Activated CD8-positive, alpha-beta memory T cell treated with anti-CD3 and anti-CD28 coated beads, Interleukin-2, amount 10 ng/mL, durations not matched to agents 7 days and 5 days (primary cell): ENCODE measurements around the gene SOSTDC1. TPM values are rescaled to one million over a fixed set of nuclear protein-coding genes. Genes with fewer than 3 reads are reported as not detected.
"Not testable (repeated sequence)": the region's sequence is repeated elsewhere in the genome, so short reads cannot be mapped to it uniquely, and the experiment has no call there.

Experiments
- ATAC-seq: fragments of 150-1000 bp; cut with Tn5 transposase; one replicate; pipeline ENCODE4 v1.10.0; 2021; ENCODE audit warnings: moderate library complexity
- CTCF ChIA-PET: fragments of 350-600 bp; sonication (Branson Sonifier 250); formaldehyde crosslinking; loops from one replicate; lab custom pipeline; 2021; ENCODE audit warnings: antibody characterized with exemption; lab: Charles Lee
- DNase-seq: peaks from one replicate; pipeline ENCODE4 v3.0.0-alpha.2; 2020
- H3K27ac Mint-ChIP-seq: one replicate; pipeline ENCODE4 v1.8.0; 2021; ENCODE audit warnings: mild to moderate bottlenecking, mixed read lengths
- H3K27me3 Mint-ChIP-seq: one replicate; pipeline ENCODE4 v1.8.0; 2021; ENCODE audit warnings: mixed read lengths
- H3K36me3 Mint-ChIP-seq: one replicate; pipeline ENCODE4 v1.8.0; 2021; ENCODE audit warnings: mild to moderate bottlenecking, mixed read lengths
- H3K4me1 Mint-ChIP-seq: one replicate; pipeline ENCODE4 v1.8.0; 2021; ENCODE audit warnings: mixed read lengths
- H3K4me3 Mint-ChIP-seq: one replicate; pipeline ENCODE4 v1.8.0; 2021; ENCODE audit warnings: mild to moderate bottlenecking, moderate library complexity, mixed read lengths
- H3K9me3 Mint-ChIP-seq: one replicate; pipeline ENCODE4 v1.8.0; 2022; ENCODE audit warnings: low read depth, mixed read lengths
- total RNA-seq, 2 experiments: library from RNA; stranded (reverse); gene quantifications; one replicate each; pipeline ENCODE4 v1.2.3, GENCODE V29; 2021

The SOSTDC1 gene
- total RNA-seq, 2 experiments from 2014 or later = not detected

DNA sequence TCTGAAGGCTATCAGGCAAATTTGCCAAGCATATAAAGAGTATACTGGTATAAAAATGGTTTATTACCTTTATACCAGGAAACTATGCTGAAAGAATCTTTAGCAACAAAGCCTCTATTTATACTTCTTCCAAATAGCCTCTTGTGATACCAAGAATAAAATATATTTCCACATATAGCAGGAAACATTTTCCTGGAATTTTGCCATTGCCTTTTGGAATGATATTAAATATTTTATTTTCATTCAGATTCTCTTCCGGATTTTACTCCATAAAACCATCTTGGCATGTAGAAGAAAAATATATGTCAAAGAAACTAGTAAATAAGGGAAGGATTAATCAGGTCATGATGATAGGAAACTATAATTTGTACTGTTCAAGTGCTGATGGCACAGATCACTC is 17.7 kb downstream of the SOSTDC1 start:
- Mint-ChIP-seq H3K36me3 (no peaks in the 10 kb centered on the region), H3K4me1 (peaks cover 5% of the 10 kb centered on the region), H3K27me3 (no peaks in the 10 kb centered on the region), H3K4me3 (no peak overlapping the region), H3K9me3 (no peaks in the 10 kb centered on the region), H3K27ac (no peak overlapping the region)
- CTCF ChIA-PET = no interaction called here
- no peak for ATAC-seq
- no peak for DNase-seq

DNA sequence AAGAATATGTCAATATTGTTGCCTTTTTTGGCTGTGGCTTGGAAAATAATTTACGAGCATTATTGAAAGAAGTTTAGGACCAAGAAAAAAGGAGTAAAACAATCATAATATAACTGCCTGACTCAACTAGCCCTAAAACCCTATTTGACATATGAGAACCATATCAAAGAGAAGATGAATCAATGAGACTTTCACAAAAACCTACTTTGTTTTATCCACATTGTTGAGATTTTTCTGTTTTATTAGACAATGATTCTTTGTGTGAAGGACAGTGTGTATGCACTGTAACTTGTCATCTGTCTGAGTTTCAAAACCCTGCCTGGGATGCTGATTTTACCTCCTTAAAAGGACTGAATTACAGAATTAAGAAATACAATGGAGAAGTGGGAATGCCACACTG is 19.0 kb downstream of the SOSTDC1 start:
- H3K27me3 Mint-ChIP-seq = no peaks in the 10 kb centered on the region
- H3K36me3 Mint-ChIP-seq = no peaks in the 10 kb centered on the region
- no peak overlapping the region for H3K27ac Mint-ChIP-seq
- H3K4me1 Mint-ChIP-seq = peaks cover 5% of the 10 kb centered on the region
- H3K9me3 Mint-ChIP-seq = no peaks in the 10 kb centered on the region
- CTCF ChIA-PET = no interaction called here
- no peak overlapping the region for H3K4me3 Mint-ChIP-seq
- DNase-seq (no peak), ATAC-seq (no peak)

- not testable (repeated sequence) for H3K4me3 Mint-ChIP-seq, H3K9me3 Mint-ChIP-seq
- CTCF ChIA-PET = interaction anchor here (1.5 kb wide), 1 partner anchor 121 kb away, joined by 3 read pairs; no protein-coding TSS in a partner anchor
These were observed 21.7 kb downstream of the SOSTDC1 start for GRCh38 chr7:16443871-16444270.

DNA sequence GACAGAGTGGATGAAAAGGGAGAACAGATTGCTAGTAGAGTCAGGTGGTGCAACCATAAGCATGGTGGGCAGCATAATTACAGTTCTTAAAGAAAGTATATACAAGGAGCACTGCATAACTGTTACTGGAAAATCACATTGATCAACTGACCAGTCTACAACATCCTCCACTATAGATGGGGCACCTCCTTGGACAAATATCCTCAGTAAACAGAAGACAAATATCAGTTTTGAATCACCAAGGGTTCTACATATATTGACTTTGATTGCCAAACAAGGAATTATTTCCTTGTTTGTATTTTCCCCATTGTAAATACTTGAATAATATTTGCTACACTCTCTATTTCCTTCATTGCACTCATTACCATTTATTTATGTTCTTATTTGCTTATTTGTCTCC is 26.6 kb downstream of the SOSTDC1 start:
- no peaks in the 10 kb centered on the region for H3K9me3 Mint-ChIP-seq
- no peaks in the 10 kb centered on the region for H3K27me3 Mint-ChIP-seq
- DNase-seq = no peak
- H3K27ac Mint-ChIP-seq = no peak overlapping the region
- H3K36me3 Mint-ChIP-seq = no peaks in the 10 kb centered on the region
- CTCF ChIA-PET = no interaction called here
- no peak overlapping the region for H3K4me3 Mint-ChIP-seq
- peaks cover 2% of the 10 kb centered on the region for H3K4me1 Mint-ChIP-seq
- no peak for ATAC-seq

More at GRCh38 chr7:16443871-16444270, 21.7 kb downstream of the SOSTDC1 start:
- H3K4me1 Mint-ChIP-seq, ATAC-seq, DNase-seq, H3K27me3 Mint-ChIP-seq, H3K27ac Mint-ChIP-seq, H3K36me3 Mint-ChIP-seq: not testable (repeated sequence)

- peaks cover 8% of the 10 kb centered on the region for H3K4me1 Mint-ChIP-seq
- no peaks in the 10 kb centered on the region for H3K27me3 Mint-ChIP-seq
- DNase-seq (no peak), ATAC-seq (no peak)
- CTCF ChIA-PET = interaction anchor here (0.7 to 6.0 kb wide), 4 partner anchors 15 to 129 kb away, joined by 3 to 49 read pairs (median 4); no protein-coding TSS in a partner anchor
- no peaks in the 10 kb centered on the region for H3K36me3 Mint-ChIP-seq
- no peak overlapping the region for H3K27ac Mint-ChIP-seq
- no peak overlapping the region for H3K4me3 Mint-ChIP-seq
- H3K9me3 Mint-ChIP-seq = no peaks in the 10 kb centered on the region
These were observed 29.2 kb downstream of the SOSTDC1 start for GRCh38 chr7:16436306-16436705.

GRCh38 chr7:16433568-16434122 is 31.9 kb downstream of the SOSTDC1 start:
- CTCF ChIA-PET = interaction anchor here (0.6 to 6.0 kb wide), 4 partner anchors 10 to 1125 kb away, joined by 3 to 49 read pairs (median 6); partner anchors contain the start of gene CRPPA
- Mint-ChIP-seq H3K4me3 (no peak overlapping the region), H3K36me3 (no peaks in the 10 kb centered on the region), H3K27ac (no peak overlapping the region), H3K4me1 (peaks cover 8% of the 10 kb centered on the region), H3K27me3 (no peaks in the 10 kb centered on the region), H3K9me3 (no peaks in the 10 kb centered on the region)
- ATAC-seq (no peak), DNase-seq (no peak)

- no peak for DNase-seq
These were observed 33.2 kb downstream of the SOSTDC1 start for GRCh38 chr7:16432425-16432731.

GRCh38 chr7:16431646-16432424 is 33.7 kb downstream of the SOSTDC1 start:
- H3K27ac Mint-ChIP-seq = no peak overlapping the region
- no peaks in the 10 kb centered on the region for H3K36me3 Mint-ChIP-seq
- CTCF ChIA-PET = interaction anchor here (1.4 to 6.0 kb wide), 5 partner anchors 10 to 134 kb away, joined by 3 to 49 read pairs (median 7); partner anchors contain the start of gene CRPPA
- no peak overlapping the region for H3K4me3 Mint-ChIP-seq
- peak; percentile 76 for ATAC-seq
- H3K4me1 Mint-ChIP-seq = peaks cover 8% of the 10 kb centered on the region
- DNase-seq = peak; percentile 43
- no peaks in the 10 kb centered on the region for H3K9me3 Mint-ChIP-seq
- no peaks in the 10 kb centered on the region for H3K27me3 Mint-ChIP-seq

More at GRCh38 chr7:16432425-16432731, 33.2 kb downstream of the SOSTDC1 start:
- Mint-ChIP-seq H3K27me3 (no peaks in the 10 kb centered on the region), H3K27ac (no peak overlapping the region), H3K9me3 (no peaks in the 10 kb centered on the region), H3K4me1 (peaks cover 8% of the 10 kb centered on the region), H3K36me3 (no peaks in the 10 kb centered on the region), H3K4me3 (no peak overlapping the region)
- CTCF ChIA-PET = interaction anchor here (2.0 to 6.0 kb wide), 3 partner anchors 11 to 133 kb away, joined by 7 to 49 read pairs (median 10); partner anchors contain the start of gene CRPPA
- ATAC-seq = no peak

- Mint-ChIP-seq H3K27ac (no peak overlapping the region), H3K27me3 (no peaks in the 10 kb centered on the region), H3K36me3 (no peaks in the 10 kb centered on the region), H3K9me3 (no peaks in the 10 kb centered on the region), H3K4me3 (no peak overlapping the region), H3K4me1 (peaks cover 8% of the 10 kb centered on the region)
- DNase-seq = no peak
- no peak for ATAC-seq
- CTCF ChIA-PET = interaction anchor here (1.1 kb wide), 1 partner anchor 135 kb away, joined by 4 read pairs; no protein-coding TSS in a partner anchor
These were observed 35.4 kb downstream of the SOSTDC1 start for GRCh38 chr7:16430133-16430532.

GRCh38 chr7:16428672-16429071 is 36.9 kb downstream of the SOSTDC1 start:
- DNase-seq = no peak
- Mint-ChIP-seq H3K27me3 (no peaks in the 10 kb centered on the region), H3K9me3 (no peaks in the 10 kb centered on the region), H3K27ac (no peak overlapping the region), H3K4me1 (peaks cover 3% of the 10 kb centered on the region), H3K36me3 (no peaks in the 10 kb centered on the region), H3K4me3 (no peak overlapping the region)
- no peak for ATAC-seq
- CTCF ChIA-PET = interaction anchor here (1.1 kb wide), 1 partner anchor 9 kb away, joined by 5 read pairs; no protein-coding TSS in a partner anchor

DNA sequence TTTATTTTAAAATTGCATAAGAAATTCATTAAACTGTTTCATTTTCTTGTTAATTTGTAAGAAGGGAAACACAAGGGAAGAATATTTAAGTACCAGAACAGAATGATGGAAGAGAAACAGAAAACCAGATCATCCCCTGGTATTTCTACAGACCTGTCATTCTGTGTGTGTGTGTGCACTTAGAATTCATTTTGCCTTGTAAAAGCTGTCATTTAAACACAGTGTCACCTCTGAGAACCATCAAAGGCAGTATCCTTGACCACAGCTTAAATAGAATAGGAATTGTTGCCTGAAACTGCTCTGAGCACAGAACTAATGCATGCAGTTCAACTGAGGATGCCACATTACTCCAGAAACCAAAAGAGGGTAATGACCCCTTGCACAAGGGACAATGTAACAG is 37.4 kb downstream of the SOSTDC1 start:
- Mint-ChIP-seq H3K4me3 (no peak overlapping the region), H3K27me3 (no peaks in the 10 kb centered on the region), H3K4me1 (no peaks in the 10 kb centered on the region), H3K9me3 (no peaks in the 10 kb centered on the region), H3K27ac (no peak overlapping the region), H3K36me3 (no peaks in the 10 kb centered on the region)
- DNase-seq (no peak), ATAC-seq (no peak)
- CTCF ChIA-PET = interaction anchor here (1.1 kb wide), 1 partner anchor 8 kb away, joined by 5 read pairs; no protein-coding TSS in a partner anchor

DNA sequence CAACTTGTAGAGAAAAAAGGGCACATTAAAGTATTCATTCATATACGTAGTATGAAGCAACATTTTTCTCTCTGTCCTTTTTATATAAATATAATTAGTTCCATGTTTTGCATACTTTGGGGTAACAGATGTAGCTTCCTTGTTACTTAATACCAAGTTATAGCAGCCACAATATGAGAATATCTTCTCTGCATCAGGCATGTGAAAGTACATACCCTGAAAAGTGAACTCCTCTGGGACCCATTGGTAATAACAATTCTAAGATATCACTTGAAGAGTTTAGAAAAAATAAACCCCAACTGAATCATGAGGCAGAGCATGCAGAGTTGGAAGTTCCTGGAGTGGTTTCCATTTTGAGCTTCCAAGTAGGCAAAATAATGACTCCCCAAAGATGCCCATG is 41.8 kb downstream of the SOSTDC1 start:
- Mint-ChIP-seq H3K9me3 (no peaks in the 10 kb centered on the region), H3K36me3 (peaks cover 3% of the 10 kb centered on the region), H3K4me3 (no peak overlapping the region), H3K4me1 (peaks cover 22% of the 10 kb centered on the region), H3K27ac (no peak overlapping the region), H3K27me3 (no peaks in the 10 kb centered on the region)
- ATAC-seq = no peak
- CTCF ChIA-PET = interaction anchor here (1.2 to 4.3 kb wide), 2 partner anchors 10 to 142 kb away, joined by 3 to 20 read pairs; no protein-coding TSS in a partner anchor
- DNase-seq = no peak

GRCh38 chr7:16422917-16423316 is 42.6 kb downstream of the SOSTDC1 start:
- CTCF ChIA-PET = interaction anchor here (2.5 to 4.3 kb wide), 2 partner anchors 10 to 142 kb away, joined by 10 to 20 read pairs; no protein-coding TSS in a partner anchor

More at GRCh38 chr7:16422917-16423316, 42.6 kb downstream of the SOSTDC1 start:
- ATAC-seq = no peak
- peaks cover 22% of the 10 kb centered on the region for H3K4me1 Mint-ChIP-seq
- no peaks in the 10 kb centered on the region for H3K9me3 Mint-ChIP-seq
- DNase-seq = no peak
- no peaks in the 10 kb centered on the region for H3K27me3 Mint-ChIP-seq
- peaks cover 9% of the 10 kb centered on the region for H3K36me3 Mint-ChIP-seq
- H3K27ac Mint-ChIP-seq = no peak overlapping the region
- no peak overlapping the region for H3K4me3 Mint-ChIP-seq
